ENCODE results near the gene TXNRD1. TPM values are rescaled to one million over a fixed set of nuclear protein-coding genes. Genes with fewer than 3 reads are reported as not detected.

TXNRD1 gene
- total RNA-seq, 3 donors from 2014 or later = 76.0 to 117 (median 77.5) TPM

GRCh38 chr12:104377514-104377812 is 161.9 kb downstream of the TXNRD1 start:
- no peaks in the 10 kb centered on the region for H3K9me3 ChIP-seq
- ATAC-seq (no peak), DNase-seq (no peak)
- intact Hi-C loops (cut with DNase I, micrococcal nuclease) = no loop called here
- no peak overlapping the region for H3K4me3 ChIP-seq
- no peaks in the 10 kb centered on the region for H3K36me3 ChIP-seq (ENCODE audit: low read depth)
- no peak for TF ChIP-seq CTCF (IDR thresholded peaks at IDR 0.05)
- H3K4me1 ChIP-seq (ENCODE audit: low read depth) = peaks cover 4% of the 10 kb centered on the region

GRCh38 chr12:104378427-104378826 is 162.8 kb downstream of the TXNRD1 start:
- intact Hi-C loops (cut with DNase I, micrococcal nuclease) = no loop called here
- TF ChIP-seq CTCF (IDR thresholded peaks at IDR 0.05) = no peak
- no peak overlapping the region for H3K4me3 ChIP-seq
- H3K9me3 ChIP-seq = no peaks in the 10 kb centered on the region
- DNase-seq (no peak), ATAC-seq (no peak)
- no peaks in the 10 kb centered on the region for H3K36me3 ChIP-seq (ENCODE audit: low read depth)
- H3K4me1 ChIP-seq (ENCODE audit: low read depth) = peaks cover 4% of the 10 kb centered on the region

GRCh38 chr12:104381341-104381730 is 165.8 kb downstream of the TXNRD1 start:
- intact Hi-C loops (cut with DNase I, micrococcal nuclease) = no loop called here
- no peaks in the 10 kb centered on the region for H3K9me3 ChIP-seq
- ATAC-seq (no peak), DNase-seq (no peak)
- no peak for TF ChIP-seq CTCF (IDR thresholded peaks at IDR 0.05)
- no peaks in the 10 kb centered on the region for H3K36me3 ChIP-seq (ENCODE audit: low read depth)
- H3K4me3 ChIP-seq = no peak overlapping the region
- H3K4me1 ChIP-seq (ENCODE audit: low read depth) = peaks cover 4% of the 10 kb centered on the region

GRCh38 chr12:104381731-104382480 is 166.3 kb downstream of the TXNRD1 start:
- no peaks in the 10 kb centered on the region for H3K9me3 ChIP-seq
- peak; percentile 86 for TF ChIP-seq CTCF (IDR thresholded peaks at IDR 0.05)
- intact Hi-C loops (cut with DNase I, micrococcal nuclease) = loop anchor here in 1 of 2 donors (2.0 kb wide), 1 partner anchor 671 kb away; no protein-coding TSS in a partner anchor
- no peak overlapping the region for H3K4me3 ChIP-seq
- peaks cover 4% of the 10 kb centered on the region for H3K4me1 ChIP-seq (ENCODE audit: low read depth)
- ATAC-seq (peak; percentile 92), DNase-seq (peak; percentile 70 to 91 (median 77))
- H3K36me3 ChIP-seq (ENCODE audit: low read depth) = no peaks in the 10 kb centered on the region

GRCh38 chr12:104384141-104384880 is 168.7 kb downstream of the TXNRD1 start:
- Histone ChIP-seq H3K36me3 (ENCODE audit: low read depth) (no peaks in the 10 kb centered on the region), H3K4me3 (no peak overlapping the region), H3K9me3 (no peaks in the 10 kb centered on the region), H3K4me1 (ENCODE audit: low read depth) (peaks cover 4% of the 10 kb centered on the region)
- DNase-seq (peak in 1 of 3 donors; percentile 29), ATAC-seq (peak; percentile 66)
- TF ChIP-seq CTCF (IDR thresholded peaks at IDR 0.05) = no peak
- intact Hi-C loops (cut with DNase I, micrococcal nuclease) = no loop called here

Data from mucosa of descending colon (tissue), 3 donors.